ENCODE data around the gene AMBRA1. TPM values are rescaled to one million over a fixed set of nuclear protein-coding genes. Genes with fewer than 3 reads are reported as not detected.

The AMBRA1 gene
- total and polyA plus RNA-seq, 12 donors: 5.2 to 23.3 (median 16.0) TPM

DNA sequence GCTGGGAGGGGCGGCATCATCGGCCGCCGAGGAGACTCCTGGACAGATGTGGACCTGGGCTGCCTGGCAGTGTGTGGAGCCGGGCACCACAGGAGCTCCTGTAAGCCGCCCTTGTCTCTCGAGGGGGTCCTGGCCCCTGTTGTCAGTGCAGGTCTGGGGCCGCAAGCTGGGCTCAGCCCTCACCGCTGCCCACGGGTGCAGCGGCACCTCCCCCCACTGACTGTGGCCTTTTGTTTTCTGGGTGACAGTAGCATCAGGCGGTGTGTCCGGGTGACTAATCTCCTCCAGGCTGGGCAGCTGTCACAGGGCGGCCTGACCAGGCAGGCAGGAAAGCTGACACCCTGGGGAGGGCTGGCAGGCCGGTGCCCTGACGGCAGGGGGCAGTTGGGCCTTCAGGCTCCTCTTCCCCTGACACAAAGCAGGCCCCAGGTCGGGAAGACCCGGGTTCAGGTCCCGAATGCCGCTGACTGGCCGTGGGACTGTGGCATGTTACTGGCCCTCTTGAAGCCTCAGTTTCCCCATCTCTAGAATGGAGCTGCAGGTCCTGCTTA is 230.3 kb downstream of the AMBRA1 start:
- Histone ChIP-seq H3K27ac (peak overlapping the region; percentile 68 to 97 (median 93)), H3K27me3 (no peaks in the 10 kb centered on the region), H3K4me1 (peaks cover 25 to 78% (median 68%) of the 10 kb centered on the region in 9 donors), H3K4me3 (peak overlapping the region in 7 of 10 donors; percentile 0 to 60 (median 57)), H3K36me3 (peaks cover 0 to 42% (median 8%) of the 10 kb centered on the region in 9 donors), H3K9me3 (no peaks in the 10 kb centered on the region)
- 43 to 47% methylated on average over 19 to 21 of the region's 21 CpGs for WGBS, 2 donors
- DNase-seq (peak; percentile 70 to 73), ATAC-seq (peak; percentile 6 to 75 (median 65))
- intact Hi-C loops (cut with DNase I): loop anchor here in 2 of 10 donors (2.0 to 5.0 kb wide), 2 partner anchors 15 to 126 kb away; no protein-coding TSS in a partner anchor
- TF ChIP-seq, protein P1, sequence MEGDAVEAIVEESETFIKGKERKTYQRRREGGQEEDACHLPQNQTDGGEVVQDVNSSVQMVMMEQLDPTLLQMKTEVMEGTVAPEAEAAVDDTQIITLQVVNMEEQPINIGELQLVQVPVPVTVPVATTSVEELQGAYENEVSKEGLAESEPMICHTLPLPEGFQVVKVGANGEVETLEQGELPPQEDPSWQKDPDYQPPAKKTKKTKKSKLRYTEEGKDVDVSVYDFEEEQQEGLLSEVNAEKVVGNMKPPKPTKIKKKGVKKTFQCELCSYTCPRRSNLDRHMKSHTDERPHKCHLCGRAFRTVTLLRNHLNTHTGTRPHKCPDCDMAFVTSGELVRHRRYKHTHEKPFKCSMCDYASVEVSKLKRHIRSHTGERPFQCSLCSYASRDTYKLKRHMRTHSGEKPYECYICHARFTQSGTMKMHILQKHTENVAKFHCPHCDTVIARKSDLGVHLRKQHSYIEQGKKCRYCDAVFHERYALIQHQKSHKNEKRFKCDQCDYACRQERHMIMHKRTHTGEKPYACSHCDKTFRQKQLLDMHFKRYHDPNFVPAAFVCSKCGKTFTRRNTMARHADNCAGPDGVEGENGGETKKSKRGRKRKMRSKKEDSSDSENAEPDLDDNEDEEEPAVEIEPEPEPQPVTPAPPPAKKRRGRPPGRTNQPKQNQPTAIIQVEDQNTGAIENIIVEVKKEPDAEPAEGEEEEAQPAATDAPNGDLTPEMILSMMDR (IDR thresholded peaks at IDR 0.05): peak in 6 of 9 donors; percentile 16 to 52 (median 36)

DNA sequence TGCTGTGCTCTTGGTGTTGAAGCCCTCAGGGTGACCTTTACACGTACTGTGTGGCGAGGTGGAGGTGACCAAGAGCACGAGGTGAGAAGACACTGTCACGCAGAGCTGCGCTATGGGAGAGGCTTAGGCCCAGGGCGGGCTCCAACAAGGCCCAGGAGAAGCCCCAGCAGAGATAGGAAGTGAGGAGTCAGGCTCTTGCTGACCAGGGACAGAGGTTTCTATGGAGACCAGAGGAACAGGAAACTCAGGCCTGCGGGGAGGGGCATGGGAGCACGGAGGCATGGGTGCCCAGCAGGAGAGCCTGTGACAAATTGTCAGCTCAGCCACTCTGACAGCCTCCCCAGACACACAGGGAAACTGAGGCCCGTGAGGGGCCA is 230.8 kb downstream of the AMBRA1 start:
- WGBS, 2 donors: 26 to 38% methylated on average over 9 of the region's 9 CpGs
- H3K27ac ChIP-seq: peak overlapping the region; percentile 68 to 97 (median 93)
- no peaks in the 10 kb centered on the region for H3K9me3 ChIP-seq
- H3K27me3 ChIP-seq: no peaks in the 10 kb centered on the region
- peaks cover 0 to 37% (median 4%) of the 10 kb centered on the region in 9 donors for H3K36me3 ChIP-seq
- intact Hi-C loops (cut with DNase I): loop anchor here in 2 of 10 donors (2.0 to 5.0 kb wide), 2 partner anchors 14 to 126 kb away; no protein-coding TSS in a partner anchor
- DNase-seq (peak; percentile 66 to 86), ATAC-seq (peak; percentile 33 to 80 (median 66))
- TF ChIP-seq, protein P1 (IDR thresholded peaks at IDR 0.05): no peak
- peaks cover 25 to 78% (median 68%) of the 10 kb centered on the region in 9 donors for H3K4me1 ChIP-seq
- peak overlapping the region in 7 of 10 donors; percentile 43 to 60 (median 57) for H3K4me3 ChIP-seq

DNA sequence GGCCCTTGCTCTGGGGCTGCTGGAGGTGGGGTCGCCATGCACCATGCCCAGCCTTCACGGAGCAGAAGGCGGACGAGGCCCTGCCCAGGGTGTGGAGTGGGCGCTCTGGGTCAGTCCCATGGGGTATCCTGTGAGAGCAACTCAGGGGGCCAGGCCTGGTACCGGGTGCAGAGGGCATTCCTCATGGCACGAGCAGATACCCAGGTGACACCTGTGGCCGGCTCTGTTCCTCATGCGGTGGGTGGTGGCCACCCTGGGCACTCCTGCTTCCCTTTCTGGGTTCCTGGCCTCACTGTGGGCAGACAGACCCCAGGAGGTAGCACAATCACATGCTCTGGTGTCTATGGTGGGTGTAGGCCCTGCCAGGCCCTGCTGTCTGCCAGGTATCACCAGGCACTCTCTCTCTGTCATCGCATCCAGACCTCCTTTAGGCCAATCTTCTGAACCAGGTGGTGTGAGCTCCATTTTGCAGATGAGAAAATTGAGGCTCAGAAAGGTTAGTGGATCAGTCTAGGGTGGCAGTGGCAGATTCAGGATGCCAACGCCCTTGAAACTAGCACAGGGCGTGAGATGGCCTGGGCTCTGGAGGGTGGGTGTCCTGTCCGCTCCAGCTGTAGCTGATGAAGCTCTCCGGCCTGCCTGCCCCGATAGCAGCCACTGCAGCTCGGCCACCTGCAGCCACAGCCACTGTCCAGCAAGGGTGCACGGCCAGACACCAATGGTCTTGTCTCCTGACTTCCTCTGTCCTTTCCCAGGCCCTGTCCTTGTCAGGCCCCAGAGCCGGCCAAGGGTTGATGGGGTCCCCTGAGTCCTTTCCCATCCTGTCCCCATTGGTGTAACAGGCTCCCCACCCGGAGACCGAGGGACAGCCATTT is 231.4 kb downstream of the AMBRA1 start:
- H3K4me3 ChIP-seq: peak overlapping the region in 9 of 10 donors; percentile 31 to 60 (median 57)
- H3K4me1 ChIP-seq: peaks cover 27 to 78% (median 63%) of the 10 kb centered on the region in 9 donors
- peak in 1 of 2 donors; percentile 40 for DNase-seq
- ATAC-seq: peak in 6 of 8 donors; percentile 1 to 18 (median 6)
- intact Hi-C loops (cut with DNase I): loop anchor here in 2 of 10 donors (2.0 to 5.0 kb wide), 2 partner anchors 14 to 125 kb away; no protein-coding TSS in a partner anchor
- no peaks in the 10 kb centered on the region for H3K9me3 ChIP-seq
- peaks cover 0 to 32% (median 0%) of the 10 kb centered on the region in 9 donors for H3K36me3 ChIP-seq
- WGBS, 2 donors: 67 to 71% methylated on average over 20 of the region's 20 CpGs
- TF ChIP-seq, protein P1 (IDR thresholded peaks at IDR 0.05): no peak
- no peaks in the 10 kb centered on the region for H3K27me3 ChIP-seq
- peak overlapping the region; percentile 68 to 97 (median 93) for H3K27ac ChIP-seq
